Panc1 (cell line): ENCODE data around the gene RNF215. TPM values are rescaled to one million over a fixed set of nuclear protein-coding genes. Genes with fewer than 3 reads are reported as not detected.
A peak's percentile ranks its signal among the peaks of the same experiment; 100 is the strongest.

Experiments
- ATAC-seq: fragments of 200-7000 bp; cut with Tn5 transposase; 2 replicates; pipeline ENCODE4 v1.9.1; 2020; ENCODE audit warnings: mild to moderate bottlenecking, moderate library complexity
- BruUV-seq: library from RNA; stranded (reverse); fragments of 400-500 nt; replicated peaks from 2 replicates; lab custom pipeline; 2021; lab: Mats Ljungman, UMichigan
- CTCF ChIA-PET: fragments of 300-600 bp; sonication (Branson Sonifier 250); formaldehyde crosslinking; loops from one replicate; lab custom pipeline; 2022; ENCODE audit warnings: antibody characterized with exemption; lab: Charles Lee
- POLR2A ChIA-PET: fragments of 300-600 bp; sonication (Branson Sonifier 250); formaldehyde crosslinking; loops from one replicate; lab custom pipeline; 2022; ENCODE audit warnings: antibody characterized with exemption; lab: Charles Lee
- DNase-seq: peaks from one replicate; pipeline ENCODE4 v3.0.0-alpha.2; 2010; ENCODE audit warnings: low read depth, low spot score
- H3K27ac ChIP-seq: 2 replicates; pipeline ENCODE4 v1.5.1; 2011; ENCODE audit warnings: mild to moderate bottlenecking, low read length, inconsistent platforms
- H3K27me3 ChIP-seq: fragments of 200-500 bp; sonication (Bioruptor generic); 2 replicates; pipeline ENCODE4 v1.6.0; 2014; ENCODE audit warnings: low read length, inconsistent platforms; ENCODE audit not compliant: control insufficient read depth, insufficient read depth
- H3K36me3 ChIP-seq: fragments of 200-500 bp; sonication (Bioruptor generic); 2 replicates; pipeline ENCODE4 v1.5.1; 2014; ENCODE audit warnings: inconsistent platforms, mild to moderate bottlenecking, low read length, moderate library complexity; ENCODE audit not compliant: control insufficient read depth, insufficient read depth
- H3K4me1 ChIP-seq: 2 replicates; pipeline ENCODE4 v1.5.1; 2011; ENCODE audit warnings: inconsistent platforms, mild to moderate bottlenecking, low read length, moderate library complexity; ENCODE audit not compliant: control insufficient read depth, insufficient read depth
- H3K4me3 ChIP-seq, 2 experiments: 2 replicates each; pipeline ENCODE4 v1.5.1; 2011 to 2012; ENCODE audit warnings: low read depth in 2 of 2, low read length in 2 of 2, mild to moderate bottlenecking in 2 of 2, inconsistent platforms in 1 of 2, moderate library complexity in 1 of 2
- H3K9me3 ChIP-seq: fragments of 200-500 bp; sonication (Bioruptor generic); 2 replicates; pipeline ENCODE4 v1.5.1; 2014; ENCODE audit warnings: low read depth, mild to moderate bottlenecking, inconsistent platforms, low read length, moderate library complexity; ENCODE audit not compliant: control insufficient read depth, insufficient read depth
- POLR2AphosphoS5 ChIP-seq: IDR thresholded peaks from 2 replicates; pipeline ENCODE4 v1.6.1; 2012; ENCODE audit warnings: mild to moderate bottlenecking, low read depth, low read length, moderate library complexity
- SIN3A ChIP-seq: IDR thresholded peaks from 2 replicates; pipeline ENCODE4 v1.6.1; 2012; ENCODE audit warnings: low read depth, mild to moderate bottlenecking, low read length, moderate library complexity, borderline replicate concordance; ENCODE audit not compliant: insufficient read depth
- TCF7L2 ChIP-seq: IDR thresholded peaks from 2 replicates; pipeline ENCODE4 v1.6.1; 2011; ENCODE audit warnings: mild to moderate bottlenecking, low read depth, low read length, inconsistent platforms
- in situ Hi-C: cut with HindIII; loops from 2 replicates; pipeline ENCODE4 v1.10.0; 2016; ENCODE audit warnings: low sequenced_read_pairs, low pct_unique_long_range_greater_than_20kb
- intact Hi-C: fragments of 100-400 bp; cut with micrococcal nuclease; formaldehyde crosslinking; loops from one replicate; pipeline ENCODE4 v1.10.0; 2022; ENCODE audit not compliant: unreplicated experiment
- total RNA-seq: library from RNA; stranded (reverse); gene quantifications from one replicate; pipeline ENCODE4 v1.2.1, GENCODE V29; 2021; ENCODE audit not compliant: unreplicated experiment
- TF ChIP-seq, protein P1 (sequence below): fragments of 450-650 bp; IDR thresholded peaks from 2 replicates; pipeline ENCODE4 v1.5.1; 2017; ENCODE audit warnings: mild to moderate bottlenecking
- TF ChIP-seq, protein P2 (sequence below), 2 experiments: IDR thresholded peaks; 2 replicates each; pipeline ENCODE4 v1.6.1; 2011 to 2012; ENCODE audit warnings: low read depth in 2 of 2, control low read depth in 1 of 2, low read length in 1 of 2, mild to moderate bottlenecking in 1 of 2, moderate library complexity in 1 of 2; ENCODE audit not compliant: insufficient read depth in 1 of 2

The RNF215 gene
- total RNA-seq, 1 experiment from 2014 or later, result 35.8 TPM

GRCh38 chr22:30411780-30412179, 24.6 kb upstream of the RNF215 start:
- DNase-seq, result no peak
- in situ Hi-C loops, result no loop called here
- no peak overlapping the region for H3K27ac ChIP-seq
- H3K9me3 ChIP-seq, result no peaks in the 10 kb centered on the region
- ChIA-PET CTCF (no interaction called here), POLR2A (interaction anchor here (1.1 kb wide), 1 partner anchor 12 kb away, joined by 5 read pairs; no protein-coding TSS in a partner anchor)
- 0 out of 2 replicates have a peak, but pooled peaks have one; percentile 39 for ATAC-seq
- intact Hi-C loops, result no loop called here
- H3K4me3 ChIP-seq, result no peak overlapping the region
- BruUV-seq, result no TSS peak
- H3K4me1 ChIP-seq, result no peaks in the 10 kb centered on the region
- H3K36me3 ChIP-seq, result no peaks in the 10 kb centered on the region
- TF ChIP-seq, protein P1, sequence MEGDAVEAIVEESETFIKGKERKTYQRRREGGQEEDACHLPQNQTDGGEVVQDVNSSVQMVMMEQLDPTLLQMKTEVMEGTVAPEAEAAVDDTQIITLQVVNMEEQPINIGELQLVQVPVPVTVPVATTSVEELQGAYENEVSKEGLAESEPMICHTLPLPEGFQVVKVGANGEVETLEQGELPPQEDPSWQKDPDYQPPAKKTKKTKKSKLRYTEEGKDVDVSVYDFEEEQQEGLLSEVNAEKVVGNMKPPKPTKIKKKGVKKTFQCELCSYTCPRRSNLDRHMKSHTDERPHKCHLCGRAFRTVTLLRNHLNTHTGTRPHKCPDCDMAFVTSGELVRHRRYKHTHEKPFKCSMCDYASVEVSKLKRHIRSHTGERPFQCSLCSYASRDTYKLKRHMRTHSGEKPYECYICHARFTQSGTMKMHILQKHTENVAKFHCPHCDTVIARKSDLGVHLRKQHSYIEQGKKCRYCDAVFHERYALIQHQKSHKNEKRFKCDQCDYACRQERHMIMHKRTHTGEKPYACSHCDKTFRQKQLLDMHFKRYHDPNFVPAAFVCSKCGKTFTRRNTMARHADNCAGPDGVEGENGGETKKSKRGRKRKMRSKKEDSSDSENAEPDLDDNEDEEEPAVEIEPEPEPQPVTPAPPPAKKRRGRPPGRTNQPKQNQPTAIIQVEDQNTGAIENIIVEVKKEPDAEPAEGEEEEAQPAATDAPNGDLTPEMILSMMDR, result no peak
- TF ChIP-seq POLR2AphosphoS5 (no peak), SIN3A (no peak), TCF7L2 (no peak)
- TF ChIP-seq, protein P2, sequence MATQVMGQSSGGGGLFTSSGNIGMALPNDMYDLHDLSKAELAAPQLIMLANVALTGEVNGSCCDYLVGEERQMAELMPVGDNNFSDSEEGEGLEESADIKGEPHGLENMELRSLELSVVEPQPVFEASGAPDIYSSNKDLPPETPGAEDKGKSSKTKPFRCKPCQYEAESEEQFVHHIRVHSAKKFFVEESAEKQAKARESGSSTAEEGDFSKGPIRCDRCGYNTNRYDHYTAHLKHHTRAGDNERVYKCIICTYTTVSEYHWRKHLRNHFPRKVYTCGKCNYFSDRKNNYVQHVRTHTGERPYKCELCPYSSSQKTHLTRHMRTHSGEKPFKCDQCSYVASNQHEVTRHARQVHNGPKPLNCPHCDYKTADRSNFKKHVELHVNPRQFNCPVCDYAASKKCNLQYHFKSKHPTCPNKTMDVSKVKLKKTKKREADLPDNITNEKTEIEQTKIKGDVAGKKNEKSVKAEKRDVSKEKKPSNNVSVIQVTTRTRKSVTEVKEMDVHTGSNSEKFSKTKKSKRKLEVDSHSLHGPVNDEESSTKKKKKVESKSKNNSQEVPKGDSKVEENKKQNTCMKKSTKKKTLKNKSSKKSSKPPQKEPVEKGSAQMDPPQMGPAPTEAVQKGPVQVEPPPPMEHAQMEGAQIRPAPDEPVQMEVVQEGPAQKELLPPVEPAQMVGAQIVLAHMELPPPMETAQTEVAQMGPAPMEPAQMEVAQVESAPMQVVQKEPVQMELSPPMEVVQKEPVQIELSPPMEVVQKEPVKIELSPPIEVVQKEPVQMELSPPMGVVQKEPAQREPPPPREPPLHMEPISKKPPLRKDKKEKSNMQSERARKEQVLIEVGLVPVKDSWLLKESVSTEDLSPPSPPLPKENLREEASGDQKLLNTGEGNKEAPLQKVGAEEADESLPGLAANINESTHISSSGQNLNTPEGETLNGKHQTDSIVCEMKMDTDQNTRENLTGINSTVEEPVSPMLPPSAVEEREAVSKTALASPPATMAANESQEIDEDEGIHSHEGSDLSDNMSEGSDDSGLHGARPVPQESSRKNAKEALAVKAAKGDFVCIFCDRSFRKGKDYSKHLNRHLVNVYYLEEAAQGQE (IDR thresholded peaks at IDR 0.05; ENCODE audit: insufficient read depth in 1 of 2, low read depth in 2 of 2, low read length in 1 of 2), result no peak
- no peaks in the 10 kb centered on the region for H3K27me3 ChIP-seq

GRCh38 chr22:30408388-30409102, 21.3 kb upstream of the RNF215 start:
- BruUV-seq, result no TSS peak
- in situ Hi-C loops, result no loop called here
- no peaks in the 10 kb centered on the region for H3K4me1 ChIP-seq
- no peaks in the 10 kb centered on the region for H3K27me3 ChIP-seq
- H3K4me3 ChIP-seq, result no peak overlapping the region
- H3K27ac ChIP-seq, result no peak overlapping the region
- DNase-seq, result no peak
- ATAC-seq, result peak; percentile 73
- H3K36me3 ChIP-seq, result no peaks in the 10 kb centered on the region
- TF ChIP-seq SIN3A (no peak), POLR2AphosphoS5 (no peak)
- intact Hi-C loops, result no loop called here
- CTCF ChIA-PET, result no interaction called here
- no peaks in the 10 kb centered on the region for H3K9me3 ChIP-seq
- POLR2A ChIA-PET, result interaction anchor here (0.6 kb wide), 1 partner anchor 11 kb away, joined by 3 read pairs; no protein-coding TSS in a partner anchor

DNA sequence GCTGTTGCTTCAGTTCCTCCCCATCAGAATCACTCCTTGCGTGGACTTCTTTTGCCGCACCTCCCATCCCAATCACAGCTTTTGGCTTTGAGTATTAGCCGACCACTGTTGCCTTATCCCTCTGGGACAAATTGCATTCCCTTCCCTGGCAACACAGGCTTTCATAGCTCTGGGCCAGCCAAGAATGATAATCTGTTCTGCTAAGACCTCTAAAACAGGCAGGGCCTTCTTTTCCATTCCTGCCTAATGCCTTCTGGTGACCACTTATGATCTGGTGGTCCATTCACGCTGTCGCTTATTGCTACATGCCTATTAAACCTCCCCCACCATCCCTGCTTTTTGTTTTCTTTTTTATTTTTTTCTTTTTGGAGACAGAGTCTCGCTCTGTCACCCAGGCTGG, 19.2 kb upstream of the RNF215 start:
- intact Hi-C loops (no loop called here), in situ Hi-C loops (no loop called here)
- Histone ChIP-seq H3K27me3 (no peaks in the 10 kb centered on the region), H3K4me3 (no peak overlapping the region), H3K4me1 (0 out of 2 replicates have a peak, but pooled peaks cover 3% of the 10 kb centered on the region), H3K27ac (no peak overlapping the region), H3K36me3 (no peaks in the 10 kb centered on the region), H3K9me3 (no peaks in the 10 kb centered on the region)
- ChIA-PET CTCF (no interaction called here), POLR2A (no interaction called here)
- BruUV-seq, result no TSS peak
- TF ChIP-seq TCF7L2 (no peak), SIN3A (no peak), POLR2AphosphoS5 (no peak)
- TF ChIP-seq, protein P1, result no peak
- TF ChIP-seq, protein P2 (IDR thresholded peaks at IDR 0.05; ENCODE audit: insufficient read depth in 1 of 2, low read depth in 2 of 2, low read length in 1 of 2), result no peak
- no peak for ATAC-seq
- no peak for DNase-seq
